Endothelial cell of umbilical vein (primary cell): ENCODE data around the gene HELZ2. TPM values are rescaled to one million over a fixed set of nuclear protein-coding genes. Genes with fewer than 3 reads are reported as not detected.

Source experiments
- BruUV-seq: library from RNA; stranded (reverse); fragments of 400-500 nt; replicated peaks from 2 replicates; lab custom pipeline; 2021; lab: Mats Ljungman, UMichigan
- CTCF ChIA-PET: fragments of 300-600, 350-600 bp; sonication (Branson Sonifier 250); formaldehyde crosslinking; loops from one replicate; lab custom pipeline; 2021; ENCODE audit warnings: antibody characterized with exemption, inconsistent platforms; lab: Charles Lee
- POLR2A ChIA-PET: fragments of 300-600, 350-600 bp; sonication (Branson Sonifier 250); formaldehyde crosslinking; loops from one replicate; lab custom pipeline; 2021; ENCODE audit warnings: antibody characterized with exemption, inconsistent platforms; lab: Charles Lee
- DNase-seq: peaks from one replicate; pipeline ENCODE4 v3.0.0-alpha.2; 2011; ENCODE audit warnings: low read depth, low spot score
- FAIRE-seq: peaks from 2 replicates; lab custom pipeline; 2011; peaks lifted over from hg19 to GRCh38; lab: Jason Lieb, UNC
- H2AFZ ChIP-seq: 2 replicates; pipeline ENCODE4 v1.6.0; 2012; ENCODE audit warnings: low read depth, low read length, control low read depth, inconsistent platforms
- H3K27ac ChIP-seq: 2 replicates; pipeline ENCODE4 v1.5.1; 2011; ENCODE audit warnings: low read depth, mild to moderate bottlenecking, control low read depth, low read length, moderate library complexity; ENCODE audit not compliant: insufficient read depth
- H3K27me3 ChIP-seq, 2 experiments: 2 replicates each; pipeline versions ENCODE4 v1.6.0 to v1.6.1; 2011; ENCODE audit warnings: low read length in 2 of 2, mixed read lengths in 1 of 2; ENCODE audit not compliant: control insufficient read depth in 2 of 2, insufficient read depth in 2 of 2
- H3K36me3 ChIP-seq, 2 experiments: 2 replicates in 1 of 2; 3 replicates in 1 of 2; pipeline ENCODE4 v1.5.1; 2011; ENCODE audit warnings: low read length in 2 of 2, mild to moderate bottlenecking in 1 of 2, moderate library complexity in 1 of 2; ENCODE audit not compliant: control insufficient read depth in 2 of 2, insufficient read depth in 2 of 2; ENCODE audit errors: extremely low read depth in 1 of 2
- H3K4me1 ChIP-seq: 3 replicates; pipeline ENCODE4 v1.5.1; 2011; ENCODE audit warnings: mild to moderate bottlenecking, low read length; ENCODE audit not compliant: control insufficient read depth, insufficient read depth; ENCODE audit errors: extremely low read depth
- H3K4me2 ChIP-seq: 2 replicates; pipeline ENCODE4 v1.6.1; 2011; ENCODE audit warnings: low read length, control low read depth, mixed read lengths; ENCODE audit not compliant: insufficient read depth
- H3K4me3 ChIP-seq, 3 experiments: fragments of 200-600 bp in 1 of 3; sonication (generic), shearing (Covaris generic) in 1 of 3; replicated peaks in 1 of 3; 2 replicates each; pipeline ENCODE4 v1.5.1; 2011 to 2016; ENCODE audit warnings: control low read depth in 3 of 3, low read length in 3 of 3, mild to moderate bottlenecking in 2 of 3, inconsistent platforms in 1 of 3, low read depth in 1 of 3, moderate library complexity in 1 of 3; ENCODE audit not compliant: insufficient read depth in 1 of 3
- H3K79me2 ChIP-seq: 2 replicates; pipeline ENCODE4 v1.6.0; 2012; ENCODE audit warnings: low read length, inconsistent platforms; ENCODE audit not compliant: control insufficient read depth, insufficient read depth
- H3K9ac ChIP-seq: replicated peaks from 2 replicates; pipeline ENCODE3; 2011; ENCODE audit warnings: low read length, control low read depth; ENCODE audit not compliant: insufficient read depth; ENCODE audit errors: extremely low read depth
- H3K9me1 ChIP-seq: replicated peaks from 3 replicates; pipeline ENCODE4 v1.6.0; 2011; ENCODE audit warnings: mild to moderate bottlenecking, low read length; ENCODE audit not compliant: control insufficient read depth, insufficient read depth; ENCODE audit errors: extremely low read depth
- H3K9me3 ChIP-seq: replicated peaks from 2 replicates; pipeline ENCODE4 v1.5.1; 2012; ENCODE audit warnings: low read length, inconsistent platforms; ENCODE audit not compliant: control insufficient read depth, insufficient read depth
- H4K20me1 ChIP-seq: replicated peaks from 2 replicates; pipeline ENCODE3; 2011; ENCODE audit warnings: mild to moderate bottlenecking, low read length; ENCODE audit not compliant: control insufficient read depth, insufficient read depth; ENCODE audit errors: extremely low read depth
- EZH2 ChIP-seq: IDR thresholded peaks from 2 replicates; pipeline ENCODE4 v1.6.1; 2012; ENCODE audit warnings: borderline replicate concordance, low read depth, mild to moderate bottlenecking, moderate library complexity, low read length, inconsistent platforms; ENCODE audit not compliant: severe bottlenecking
- FOS ChIP-seq: IDR thresholded peaks from 2 replicates; pipeline ENCODE4 v1.6.1; 2011; ENCODE audit warnings: mild to moderate bottlenecking, low read length, moderate library complexity, borderline replicate concordance; ENCODE audit not compliant: insufficient read depth
- GATA2 ChIP-seq: IDR thresholded peaks from 2 replicates; pipeline ENCODE4 v1.7.0; 2011; ENCODE audit warnings: low read depth, mild to moderate bottlenecking, moderate library complexity, mixed read lengths, low read length; ENCODE audit not compliant: insufficient read length, insufficient read depth
- JUN ChIP-seq: IDR thresholded peaks from 2 replicates; pipeline ENCODE4 v1.6.1; 2011; ENCODE audit warnings: borderline replicate concordance, low read depth; ENCODE audit not compliant: insufficient read length, insufficient read depth
- MYC ChIP-seq: IDR thresholded peaks from one replicate; pipeline ENCODE4 v1.6.1; 2011; ENCODE audit warnings: mild to moderate bottlenecking, low read depth, low read length
- POLR2AphosphoS5 ChIP-seq: IDR thresholded peaks from 2 replicates; pipeline ENCODE4 v1.6.1; 2012; ENCODE audit warnings: low read depth, mild to moderate bottlenecking, control low read depth, low read length, moderate library complexity; ENCODE audit not compliant: insufficient read depth
- dilution Hi-C: fragments of 300-500 bp; cut with MboI; formaldehyde crosslinking; loops from one replicate; pipeline ENCODE4 v1.15.0; 2019; ENCODE audit warnings: low sequenced_read_pairs; ENCODE audit not compliant: extremely low pct_ligation_motif_present
- intact Hi-C: fragments of 100-400 bp; cut with micrococcal nuclease; formaldehyde crosslinking; loops from one replicate; pipeline ENCODE4 v1.10.0; 2022
- polyA plus RNA-seq, 4 experiments: library from polyadenylated mRNA; depleted of rRNA in 3 of 4; stranded (reverse) in 3 of 4; unstranded in 1 of 4; fragments of >200 nt; gene quantifications; 2 replicates each; pipeline versions ENCODE4 v1.2.1 to v1.2.3, GENCODE V29; 2011 to 2012; ENCODE audit warnings: missing spikeins in 1 of 4
- total RNA-seq: library from RNA; stranded (reverse); gene quantifications from 2 replicates; pipeline ENCODE4 v1.2.3, GENCODE V29; 2021
- TF ChIP-seq, protein P1 (sequence below): IDR thresholded peaks from 2 replicates; pipeline ENCODE4 v1.6.1; 2011; ENCODE audit not compliant: insufficient read depth, insufficient read length
- TF ChIP-seq, protein P2 (sequence below), 2 donors: IDR thresholded peaks; 1 replicate in 1 of 2; 2 replicates in 1 of 2; pipeline ENCODE4 v1.5.1; 2011; ENCODE audit warnings: low read length in 2 of 2, mild to moderate bottlenecking in 2 of 2, moderate library complexity in 2 of 2, control low read depth in 1 of 2, inconsistent platforms in 1 of 2, low read depth in 1 of 2; ENCODE audit not compliant: insufficient read depth in 1 of 2; ENCODE audit errors: extremely low read depth in 1 of 2

Gene HELZ2
- total and polyA plus RNA-seq, 2 donors (not counting 3 experiments of a cell fraction or from before 2014, with no cell fraction given), result 10.6 to 33.2 TPM

DNA sequence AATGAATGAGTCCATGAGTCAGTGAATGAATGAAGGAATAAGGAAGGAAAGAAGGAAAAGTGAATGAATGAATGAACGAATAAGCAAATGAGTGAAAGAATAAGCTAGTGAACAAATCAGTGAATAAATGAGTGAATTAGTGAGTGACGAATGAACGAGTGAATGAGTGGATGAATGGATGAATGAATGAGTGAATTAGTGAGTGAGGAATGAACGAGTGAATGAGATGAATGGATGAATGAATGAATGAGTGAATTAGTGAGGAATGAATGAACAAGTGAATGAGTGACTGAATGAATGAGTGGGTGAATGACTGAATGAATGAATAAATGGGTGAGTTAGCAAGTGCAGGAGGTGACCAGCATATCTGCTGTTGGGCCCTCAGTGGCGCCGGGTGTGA lies 30.3 kb downstream of the HELZ2 start:
- no peak overlapping the region for H3K27ac ChIP-seq
- no peaks in the 10 kb centered on the region for H3K79me2 ChIP-seq
- DNase-seq, result no peak
- no peak overlapping the region for H3K4me3 ChIP-seq
- H3K9ac ChIP-seq, result no peak overlapping the region
- no peaks in the 10 kb centered on the region for H3K9me3 ChIP-seq
- dilution Hi-C loops (no loop called here), intact Hi-C loops (no loop called here)
- no peak for TF ChIP-seq POLR2AphosphoS5
- TF ChIP-seq, protein P1, sequence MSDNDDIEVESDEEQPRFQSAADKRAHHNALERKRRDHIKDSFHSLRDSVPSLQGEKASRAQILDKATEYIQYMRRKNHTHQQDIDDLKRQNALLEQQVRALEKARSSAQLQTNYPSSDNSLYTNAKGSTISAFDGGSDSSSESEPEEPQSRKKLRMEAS, result no peak
- no peak for TF ChIP-seq JUN
- TF ChIP-seq FOS, result no peak
- TF ChIP-seq EZH2, result no peak
- no peak for TF ChIP-seq MYC
- TF ChIP-seq, protein P2, sequence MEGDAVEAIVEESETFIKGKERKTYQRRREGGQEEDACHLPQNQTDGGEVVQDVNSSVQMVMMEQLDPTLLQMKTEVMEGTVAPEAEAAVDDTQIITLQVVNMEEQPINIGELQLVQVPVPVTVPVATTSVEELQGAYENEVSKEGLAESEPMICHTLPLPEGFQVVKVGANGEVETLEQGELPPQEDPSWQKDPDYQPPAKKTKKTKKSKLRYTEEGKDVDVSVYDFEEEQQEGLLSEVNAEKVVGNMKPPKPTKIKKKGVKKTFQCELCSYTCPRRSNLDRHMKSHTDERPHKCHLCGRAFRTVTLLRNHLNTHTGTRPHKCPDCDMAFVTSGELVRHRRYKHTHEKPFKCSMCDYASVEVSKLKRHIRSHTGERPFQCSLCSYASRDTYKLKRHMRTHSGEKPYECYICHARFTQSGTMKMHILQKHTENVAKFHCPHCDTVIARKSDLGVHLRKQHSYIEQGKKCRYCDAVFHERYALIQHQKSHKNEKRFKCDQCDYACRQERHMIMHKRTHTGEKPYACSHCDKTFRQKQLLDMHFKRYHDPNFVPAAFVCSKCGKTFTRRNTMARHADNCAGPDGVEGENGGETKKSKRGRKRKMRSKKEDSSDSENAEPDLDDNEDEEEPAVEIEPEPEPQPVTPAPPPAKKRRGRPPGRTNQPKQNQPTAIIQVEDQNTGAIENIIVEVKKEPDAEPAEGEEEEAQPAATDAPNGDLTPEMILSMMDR (IDR thresholded peaks at IDR 0.05; ENCODE audit: extremely low read depth in 1 of 2, insufficient read depth in 1 of 2, low read depth in 1 of 2, low read length in 2 of 2), result no peak
- no peak for TF ChIP-seq GATA2
- CTCF ChIA-PET, result interaction anchor here (1.0 to 1.5 kb wide), 3 partner anchors 23 to 430 kb away, joined by 3 to 6 read pairs (median 4); no protein-coding TSS in a partner anchor
- POLR2A ChIA-PET, result no interaction called here
- H3K4me2 ChIP-seq, result no peak overlapping the region
- no peaks in the 10 kb centered on the region for H3K4me1 ChIP-seq
- H4K20me1 ChIP-seq, result no peaks in the 10 kb centered on the region
- no peak overlapping the region for H2AFZ ChIP-seq
- FAIRE-seq, result no peak
- no peaks in the 10 kb centered on the region for H3K9me1 ChIP-seq
- no TSS peak for BruUV-seq
- H3K27me3 ChIP-seq, result no peaks in the 10 kb centered on the region
- no peaks in the 10 kb centered on the region for H3K36me3 ChIP-seq
